ENCODE data around the gene FNBP1.
"Not testable (repeated sequence)": the region's sequence is repeated elsewhere in the genome, so short reads cannot be mapped to it uniquely, and the experiment has no call there.

The FNBP1 gene

DNA sequence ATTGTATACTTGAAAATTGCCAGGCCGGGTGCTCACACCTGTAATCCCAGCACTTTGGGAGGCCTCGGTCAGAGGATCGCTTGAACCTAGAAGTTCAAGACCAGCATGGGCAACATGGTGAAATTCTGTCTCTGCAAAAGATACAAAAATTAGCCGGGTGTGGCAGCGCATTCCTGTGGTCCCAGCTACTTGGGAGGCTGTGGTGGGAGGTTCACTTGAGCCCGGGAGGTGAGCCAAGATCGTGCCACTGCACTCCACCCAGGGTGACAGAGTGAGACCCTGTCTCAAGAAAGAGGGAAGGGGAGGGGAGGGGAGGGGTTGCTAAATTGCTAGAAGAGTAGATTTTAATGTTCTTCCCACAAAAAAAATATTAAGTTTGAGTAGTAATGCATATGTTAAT, 53.2 kb downstream of the FNBP1 start:
- no peak for DNase-seq

DNA sequence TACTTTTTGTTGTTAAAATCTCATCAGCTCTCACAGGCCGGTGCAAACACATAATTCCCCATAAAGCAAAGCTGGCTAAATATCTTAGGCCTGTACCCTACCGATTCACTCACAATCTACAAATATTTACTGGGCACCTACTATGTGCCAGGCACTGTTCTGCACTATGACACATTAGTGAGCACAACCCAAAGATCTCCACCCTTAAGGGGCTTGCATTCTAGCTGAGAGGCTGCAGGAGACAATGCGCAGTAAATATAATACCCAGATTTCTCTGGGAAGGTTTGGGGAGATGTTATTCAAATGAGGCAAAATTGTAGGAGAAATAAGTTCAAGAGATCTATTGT, 53.7 kb downstream of the FNBP1 start:
- DNase-seq, result no peak

DNA sequence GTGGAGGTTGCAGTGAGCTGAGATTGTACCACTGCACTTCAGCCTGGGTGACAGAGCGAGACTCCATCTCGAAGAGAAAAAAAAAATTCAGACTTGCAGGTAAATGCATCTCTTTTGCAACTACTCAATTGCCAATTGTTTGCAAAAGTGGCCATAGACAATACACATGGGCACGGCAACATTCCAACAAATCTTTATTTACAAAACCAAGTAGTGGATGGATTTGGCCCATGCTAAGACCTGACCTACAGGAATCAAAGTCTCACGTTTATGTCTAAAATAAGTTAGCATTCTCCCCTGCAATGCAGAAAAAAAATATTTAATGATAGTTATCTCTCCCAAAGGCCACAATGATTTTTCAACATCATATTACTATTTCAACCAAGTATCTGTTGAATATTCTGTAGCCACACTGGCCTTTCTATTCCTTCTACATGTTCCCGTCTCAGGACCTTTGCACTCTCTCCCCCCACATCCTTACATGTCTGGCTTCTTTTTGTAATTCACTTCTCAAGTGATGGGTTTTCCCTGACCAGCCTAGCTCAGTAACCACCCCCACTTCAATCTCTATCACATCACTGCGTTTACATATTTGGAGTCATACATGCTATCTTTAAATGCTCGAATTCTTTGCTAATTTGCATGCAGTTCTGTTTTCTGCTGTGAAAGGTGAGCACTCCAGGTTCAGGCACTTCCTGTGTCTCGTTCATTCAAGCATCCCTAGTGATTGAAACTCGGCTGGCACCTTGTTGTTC, 54.2 kb downstream of the FNBP1 start:
- DNase-seq, result no peak

DNA sequence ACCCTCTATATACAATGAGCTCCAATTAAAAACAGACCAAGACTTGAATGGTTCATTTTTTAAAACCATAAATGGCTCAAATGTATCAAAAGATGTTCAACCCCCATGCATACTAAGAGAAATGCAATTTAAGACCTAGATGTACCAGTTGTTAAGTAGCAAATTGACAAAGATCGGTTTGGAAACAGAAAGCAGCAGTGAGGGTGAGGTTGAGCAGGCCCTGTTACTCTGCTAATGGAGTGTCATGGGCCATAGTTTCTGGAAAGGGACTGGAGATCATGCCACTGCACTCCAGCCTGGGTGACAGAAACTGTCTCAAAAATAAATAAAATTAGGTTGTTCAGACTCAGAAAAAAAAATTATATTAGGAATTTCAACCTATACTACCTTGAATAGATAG, 55.0 kb downstream of the FNBP1 start:
- DNase-seq, result no peak

DNA sequence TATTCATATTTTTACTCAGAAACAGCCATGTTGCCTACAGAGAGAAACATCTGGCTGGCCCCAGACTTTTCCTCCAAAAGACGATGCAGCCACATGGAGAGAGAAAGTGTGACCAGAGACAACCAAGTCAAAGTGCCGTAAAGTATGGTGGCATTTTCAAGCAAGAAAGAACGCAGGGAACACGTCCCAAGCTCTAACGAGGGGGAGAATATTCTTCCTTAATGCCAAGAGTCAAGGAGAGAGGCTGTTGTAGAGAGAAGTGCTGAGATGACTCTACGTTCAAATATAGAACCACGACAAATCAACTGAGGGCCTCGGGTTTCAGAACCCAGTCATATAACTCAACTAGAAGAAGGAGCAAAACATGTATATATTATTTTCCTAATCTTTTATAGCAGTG, 55.9 kb downstream of the FNBP1 start:
- no peak for DNase-seq

DNA sequence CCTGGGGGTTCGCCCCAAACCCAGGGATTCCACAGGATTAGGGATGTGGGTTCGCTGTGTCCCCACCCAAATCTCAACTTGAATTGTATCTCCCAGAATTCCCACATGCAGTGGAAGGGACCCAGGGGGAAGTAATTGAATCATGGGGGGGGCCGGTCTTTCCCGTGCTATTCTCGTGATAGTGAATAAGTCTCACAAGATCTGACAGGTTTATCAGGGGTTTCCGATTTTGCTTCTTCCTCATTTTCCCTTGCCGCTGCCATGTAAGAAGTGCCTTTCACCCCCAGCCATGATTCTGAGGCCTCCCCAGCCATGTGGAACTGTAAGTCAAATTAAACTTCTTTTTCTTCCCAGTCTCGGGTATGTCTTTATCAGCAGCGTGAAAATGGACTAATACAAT, 58.4 kb downstream of the FNBP1 start:
- DNase-seq, result not testable (repeated sequence)

DNA sequence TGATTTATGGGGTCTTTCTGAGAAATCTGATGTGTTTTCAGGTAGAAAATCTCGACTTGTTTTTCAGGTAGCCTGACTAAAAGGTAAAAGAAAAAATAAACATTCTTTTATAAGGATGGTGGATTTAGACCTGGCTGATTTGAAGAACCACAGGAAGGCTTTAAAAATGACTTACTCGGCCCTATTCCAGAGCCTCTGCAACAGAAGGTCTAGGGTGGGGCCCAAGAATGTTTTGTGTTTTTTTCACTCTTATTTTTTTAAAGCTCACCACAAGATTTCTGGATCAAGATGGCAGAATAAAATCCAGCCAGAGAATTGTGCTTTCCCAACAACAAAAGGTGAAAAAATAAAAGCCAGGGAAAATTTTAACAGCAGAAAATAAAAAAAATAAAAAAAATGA, 59.1 kb downstream of the FNBP1 start:
- DNase-seq, result no peak

DNA sequence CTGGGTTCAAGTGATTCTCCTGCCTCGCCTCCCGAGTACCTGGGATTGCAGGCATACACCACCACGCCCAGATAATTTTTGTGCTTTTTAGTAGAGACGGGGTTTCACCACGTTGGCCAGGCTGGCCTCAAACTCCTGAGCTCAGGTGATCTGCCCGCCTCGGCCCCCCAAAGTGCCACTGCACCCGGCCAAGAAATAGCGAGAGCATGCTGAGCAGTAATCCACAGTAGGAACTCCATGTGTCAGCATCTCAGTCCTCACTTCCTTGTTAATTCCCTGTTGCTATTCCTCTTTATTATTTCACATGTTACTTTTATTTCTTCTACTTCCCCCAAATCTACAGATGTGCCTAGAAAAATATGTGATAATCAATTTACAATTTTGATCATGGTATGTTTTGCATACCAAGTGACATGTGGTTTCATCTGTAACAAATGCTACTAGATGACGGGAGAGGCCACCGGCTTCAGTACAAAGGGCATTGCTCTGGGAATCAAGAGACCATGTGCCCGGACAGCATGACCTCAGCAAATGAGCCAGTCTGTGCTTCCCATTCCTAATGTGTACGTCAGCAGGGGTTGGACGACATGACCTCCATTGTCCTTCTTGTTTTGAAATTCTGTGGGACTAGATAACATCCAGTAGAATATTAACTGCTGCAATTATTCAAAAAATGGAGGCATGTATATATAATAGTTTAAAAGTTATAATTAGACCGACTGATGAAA, 61.6 kb downstream of the FNBP1 start:
- no peak for DNase-seq

DNA sequence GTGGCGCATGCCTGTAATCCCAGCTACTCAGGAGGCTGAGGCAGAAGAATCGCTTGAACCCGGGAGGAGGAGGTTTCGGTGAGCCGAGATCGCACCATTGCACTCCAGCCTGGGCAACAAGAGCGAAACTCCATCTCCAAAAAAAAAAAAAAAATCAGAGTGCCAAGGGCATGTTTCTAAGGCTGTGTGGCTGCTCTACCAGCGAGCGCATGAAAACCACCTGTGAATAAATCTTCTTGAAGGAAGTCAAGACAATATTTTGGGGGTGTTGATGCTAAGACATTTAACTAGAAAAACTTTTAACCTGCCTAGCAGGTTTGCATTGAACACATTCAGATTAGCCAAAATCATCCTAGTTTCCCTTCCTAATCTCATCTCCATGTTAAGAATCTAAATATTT, 62.8 kb downstream of the FNBP1 start:
- DNase-seq, result not testable (repeated sequence)

DNA sequence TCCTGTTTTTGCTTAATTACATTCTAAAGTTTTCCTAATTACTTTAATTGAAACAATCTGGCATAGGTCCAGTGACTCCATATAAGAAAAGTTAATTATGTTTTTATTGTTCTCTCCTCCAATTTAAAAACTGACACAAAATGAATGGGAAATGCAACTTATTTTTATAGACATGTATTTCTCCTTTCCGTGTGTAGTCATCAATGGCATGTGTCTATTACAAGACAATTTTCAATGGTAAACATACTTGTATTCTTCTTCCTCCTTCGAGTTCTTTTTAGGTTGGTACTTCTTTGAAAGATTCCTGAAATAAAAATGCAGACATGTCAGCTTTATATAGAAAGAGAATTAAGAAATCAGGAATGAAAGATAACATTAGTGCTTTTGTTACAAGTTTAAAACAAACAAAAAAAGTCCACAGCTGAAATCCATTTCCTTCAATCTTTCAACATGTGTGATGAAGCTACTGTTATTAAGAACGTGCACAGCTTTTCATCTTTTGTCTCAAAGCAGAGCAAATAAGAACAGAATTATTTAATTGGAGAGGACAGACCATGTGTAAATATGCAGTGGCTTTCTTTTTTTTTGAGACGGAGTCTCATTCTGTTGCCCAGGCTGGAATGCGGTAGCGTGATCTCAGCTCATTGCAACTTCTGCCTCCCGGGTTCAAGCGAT, 63.8 kb downstream of the FNBP1 start:
- DNase-seq, result no peak

DNA sequence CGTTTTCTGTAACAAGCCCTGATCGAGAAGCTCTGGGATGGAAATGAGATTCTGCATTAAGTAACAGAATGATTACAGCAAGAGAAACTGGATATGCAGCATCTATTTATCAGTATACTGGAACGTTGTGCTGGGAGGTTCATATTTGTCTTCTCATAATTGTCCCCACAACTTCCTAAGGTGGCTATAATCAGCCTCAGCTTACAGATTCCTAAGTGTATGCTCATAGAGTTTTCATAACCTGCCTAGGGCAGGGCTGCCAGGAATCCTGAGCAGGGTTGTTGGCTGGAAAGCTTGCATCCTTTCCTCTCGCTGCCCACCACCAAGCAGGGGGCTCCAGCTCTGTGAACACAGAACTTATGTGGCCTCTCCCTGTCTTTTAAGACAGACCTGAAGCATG, 70.2 kb downstream of the FNBP1 start:
- no peak for DNase-seq

DNA sequence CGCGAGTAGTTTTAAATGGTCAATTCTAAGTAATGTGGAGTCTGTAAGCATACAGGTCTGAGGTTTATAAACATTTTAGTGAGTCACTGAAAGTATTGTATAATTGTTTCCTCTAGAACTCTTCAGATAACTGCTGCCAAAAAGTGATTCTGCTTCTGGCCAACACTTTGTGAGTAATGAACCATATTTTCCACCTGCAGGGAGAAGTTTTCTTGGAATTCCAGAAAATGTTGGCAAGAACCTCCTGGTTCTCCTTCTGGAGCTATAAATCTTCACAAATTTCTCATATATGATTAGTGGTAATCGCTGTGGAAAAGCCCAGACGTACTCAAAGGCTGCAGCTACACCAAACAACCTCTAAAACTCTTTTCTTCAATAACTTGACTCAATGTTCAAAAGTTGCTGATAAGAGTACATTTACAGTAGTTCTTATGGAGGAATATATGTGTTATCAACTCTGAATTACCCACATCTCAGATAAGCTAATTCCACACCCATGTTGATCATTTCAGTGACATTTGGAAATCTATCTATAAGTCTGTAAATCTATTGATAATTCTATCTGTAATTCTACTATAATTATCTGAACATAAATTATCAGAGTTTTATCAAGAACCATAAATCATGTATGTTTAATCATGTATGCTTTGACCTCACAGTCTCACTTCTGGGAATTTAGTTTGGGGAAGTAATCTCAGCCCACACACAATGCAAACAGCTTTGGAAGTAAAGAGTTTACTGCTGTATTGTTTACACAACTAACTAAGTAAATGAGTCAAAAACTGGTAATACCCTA, 74.1 kb downstream of the FNBP1 start:
- DNase-seq, result no peak

DNA sequence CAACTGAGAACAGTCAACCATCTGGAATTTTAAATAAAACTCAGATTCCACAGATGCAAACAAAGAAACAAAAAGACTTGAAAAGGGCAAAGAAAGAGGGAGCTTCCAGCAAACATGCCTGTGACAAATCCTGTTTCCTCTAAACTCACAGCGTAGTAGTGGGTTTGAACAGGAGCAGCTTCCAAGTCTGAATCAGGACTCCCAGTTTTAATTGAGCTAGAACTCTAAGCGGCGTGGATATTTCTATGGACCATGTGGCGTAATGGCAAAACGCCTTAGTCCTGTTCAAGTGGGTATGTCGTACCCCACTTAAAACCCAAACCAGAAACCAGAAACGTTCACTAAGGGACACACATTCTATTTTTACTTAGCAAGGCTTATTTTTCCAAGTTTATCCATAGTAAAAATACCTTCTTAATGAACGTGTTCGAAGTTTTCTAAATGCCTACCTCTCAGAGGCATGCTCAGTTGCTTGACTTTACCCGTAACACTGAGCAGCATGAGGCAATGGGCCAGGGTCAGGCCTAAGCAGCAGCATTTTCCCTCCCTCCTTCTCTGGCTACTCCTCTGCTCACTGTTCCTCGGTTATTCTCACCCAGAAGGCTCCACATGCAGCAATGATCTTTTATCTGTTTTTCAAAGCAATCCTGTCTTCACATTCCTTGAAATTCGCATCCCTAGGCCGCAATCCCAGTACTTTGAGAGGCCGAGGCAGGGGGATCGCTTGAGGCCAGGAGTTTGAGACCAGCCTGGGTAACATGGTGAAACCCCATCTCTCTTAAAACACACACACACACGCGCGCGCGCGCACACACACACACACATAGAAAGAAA, 77.9 kb downstream of the FNBP1 start:
- no peak for DNase-seq

DNA sequence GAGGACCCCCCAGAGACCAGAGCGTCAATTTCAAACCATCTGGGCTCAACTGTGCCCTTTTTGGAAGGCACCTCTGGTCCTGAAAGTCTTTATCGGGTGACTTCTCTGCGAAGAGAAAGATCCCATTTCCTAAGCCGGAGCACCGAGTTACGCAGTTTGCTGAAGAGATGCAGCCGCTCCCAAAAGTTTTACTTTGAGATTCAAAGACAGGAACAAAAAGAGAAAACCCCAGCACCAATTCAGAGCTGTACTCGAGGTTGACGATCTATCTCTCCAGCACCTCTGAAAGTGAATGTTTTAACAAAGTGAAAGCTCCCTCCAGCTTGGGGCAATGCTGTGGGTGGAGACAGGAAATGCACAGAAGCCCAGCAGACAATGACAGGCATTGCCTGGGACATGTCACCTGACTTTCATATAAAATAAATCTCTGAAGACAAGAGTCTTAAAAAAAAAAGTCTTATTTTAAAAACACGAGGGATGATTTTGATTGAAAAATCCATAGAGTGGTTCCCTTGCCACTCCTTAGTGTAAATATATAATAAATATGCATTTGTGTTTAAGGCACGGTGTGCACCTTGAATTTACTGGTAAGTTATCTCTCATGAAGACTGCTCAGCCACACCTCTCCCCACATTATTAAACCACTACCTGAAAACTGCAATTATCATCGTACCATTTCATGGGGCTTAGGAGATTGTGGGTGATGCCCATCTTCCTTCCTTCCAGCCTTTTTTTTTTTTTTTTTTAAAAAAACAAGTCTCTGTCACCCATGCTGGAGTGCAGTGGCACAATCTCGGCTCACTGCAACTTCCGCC, 79.9 kb downstream of the FNBP1 start:
- no peak for DNase-seq

DNA sequence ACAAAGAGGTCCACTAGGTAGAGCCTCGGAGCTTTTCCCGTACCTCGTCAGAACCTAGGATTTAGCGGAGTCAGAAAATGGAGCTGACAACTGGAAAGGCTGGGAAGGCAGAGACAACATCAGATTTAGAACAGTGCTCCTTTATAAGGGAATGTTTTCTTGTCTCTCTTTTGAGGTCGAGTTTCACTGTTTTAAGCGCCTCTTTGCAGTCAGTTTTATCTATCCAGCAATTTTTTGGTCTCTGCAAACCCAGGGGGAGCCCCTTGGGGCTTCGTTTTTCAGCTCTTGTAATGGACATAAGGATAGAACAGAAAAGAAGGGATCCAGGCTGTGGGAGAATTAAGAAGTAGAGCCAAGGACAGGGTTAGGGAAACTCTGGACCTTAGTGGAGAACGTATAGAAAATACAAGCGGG, 80.5 kb downstream of the FNBP1 start:
- DNase-seq, result no peak

DNA sequence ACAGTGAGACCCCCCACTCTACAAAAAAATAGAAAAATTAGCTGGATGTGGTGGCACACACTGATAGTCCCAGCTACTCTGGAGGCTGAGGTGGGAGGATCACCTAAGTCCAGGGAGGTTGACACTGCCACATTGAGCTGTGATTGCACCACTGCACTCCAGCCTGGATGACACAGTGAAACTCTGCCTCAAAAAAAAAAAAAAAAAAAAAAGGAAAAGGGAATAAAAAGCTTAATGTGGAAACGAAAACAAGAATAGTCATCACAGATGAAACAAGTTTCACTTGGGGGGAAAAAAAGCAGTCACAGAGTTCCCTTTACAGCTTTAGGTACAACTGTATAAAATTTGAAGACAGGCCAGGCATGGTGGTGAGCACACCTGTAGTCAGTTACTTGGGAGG, 84.2 kb downstream of the FNBP1 start:
- no peak for DNase-seq

DNA sequence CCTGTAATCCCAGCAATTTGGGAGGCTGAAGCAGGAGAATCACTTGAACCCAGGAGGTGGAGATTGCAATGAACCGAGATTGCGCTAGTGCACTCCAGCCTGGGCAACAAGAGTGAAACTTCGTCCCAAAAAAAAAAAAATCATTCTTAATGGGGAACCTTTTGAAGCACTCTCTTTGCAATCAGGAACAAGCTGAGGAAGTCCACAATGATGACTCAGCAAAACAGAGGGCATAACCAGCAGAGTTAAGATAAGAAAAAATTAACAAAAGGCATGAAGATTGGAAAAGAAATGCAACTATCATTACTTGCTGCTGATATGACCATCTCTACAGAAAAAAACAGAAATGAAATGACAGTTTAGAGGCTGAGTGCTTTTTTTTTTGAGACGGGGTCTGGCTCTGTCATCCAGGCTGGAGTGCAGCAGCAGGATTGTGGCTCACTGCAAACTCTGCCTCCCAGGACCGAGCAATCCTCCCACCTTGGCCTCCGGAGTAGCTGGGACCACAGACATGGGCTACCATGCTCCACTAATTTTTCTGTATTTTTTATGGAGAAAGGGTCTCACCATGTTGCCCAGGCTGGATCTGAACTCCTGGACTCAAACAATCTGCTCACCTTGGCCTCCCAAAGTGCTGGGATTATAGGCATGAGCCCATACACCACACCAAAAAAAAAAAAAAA, 88.0 kb downstream of the FNBP1 start:
- DNase-seq, result no peak

DNA sequence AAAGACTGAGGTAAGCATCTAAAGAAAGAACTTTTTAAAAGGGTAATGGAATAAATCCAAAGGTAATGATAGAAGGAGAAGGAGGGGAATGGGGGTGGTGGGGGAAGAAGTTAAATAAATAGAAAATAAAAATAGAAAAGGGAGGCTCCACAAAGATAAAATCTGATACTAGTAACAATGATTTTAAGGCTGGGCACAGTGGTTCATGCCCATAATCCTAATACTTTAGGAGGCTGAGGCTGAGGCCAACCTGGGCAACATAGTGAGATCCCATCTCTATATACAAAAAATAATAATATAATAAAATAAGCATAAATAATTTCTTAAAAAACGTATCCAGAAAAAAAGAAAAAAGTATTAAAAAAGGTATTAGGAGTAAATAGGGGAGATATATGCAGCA, 89.3 kb downstream of the FNBP1 start:
- DNase-seq, result no peak

DNA sequence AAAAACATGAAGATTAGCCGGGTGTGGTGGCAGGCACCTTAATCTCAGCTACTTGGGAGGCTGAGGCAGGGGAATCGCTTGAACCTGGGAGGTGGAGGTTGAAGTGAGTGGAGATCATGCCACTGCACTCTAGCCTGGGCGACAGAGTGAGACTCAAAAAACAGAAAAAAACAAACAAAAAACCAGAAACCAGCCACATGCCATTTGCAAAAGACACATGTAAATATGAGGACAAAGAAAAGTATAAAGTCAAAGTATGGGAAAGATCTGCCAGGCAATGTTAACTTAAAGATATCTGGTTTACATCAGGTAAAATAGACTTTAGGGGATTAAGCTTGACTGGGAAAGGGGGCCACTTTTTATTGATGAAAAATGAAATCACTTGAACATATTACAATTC, 90.7 kb downstream of the FNBP1 start:
- no peak for DNase-seq

DNA sequence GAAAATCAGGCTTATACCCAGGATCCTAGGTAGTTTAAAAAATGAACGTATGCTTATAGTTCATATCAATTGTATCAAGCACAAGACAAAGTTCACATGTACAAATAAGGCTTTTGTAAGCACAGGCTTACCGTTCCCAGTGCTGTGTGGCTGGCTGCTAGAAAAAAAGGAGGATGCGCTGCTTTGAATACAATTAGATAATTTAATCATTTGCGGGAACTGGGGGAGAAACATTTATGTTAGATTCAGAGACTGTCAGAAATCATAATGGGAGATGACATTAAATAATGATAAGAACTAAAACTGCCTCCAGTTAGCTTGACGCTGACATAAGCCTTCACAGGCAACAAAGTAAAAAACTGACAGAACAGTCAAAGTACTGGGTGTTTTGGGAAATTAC, 93.2 kb downstream of the FNBP1 start:
- DNase-seq, result no peak

DNA sequence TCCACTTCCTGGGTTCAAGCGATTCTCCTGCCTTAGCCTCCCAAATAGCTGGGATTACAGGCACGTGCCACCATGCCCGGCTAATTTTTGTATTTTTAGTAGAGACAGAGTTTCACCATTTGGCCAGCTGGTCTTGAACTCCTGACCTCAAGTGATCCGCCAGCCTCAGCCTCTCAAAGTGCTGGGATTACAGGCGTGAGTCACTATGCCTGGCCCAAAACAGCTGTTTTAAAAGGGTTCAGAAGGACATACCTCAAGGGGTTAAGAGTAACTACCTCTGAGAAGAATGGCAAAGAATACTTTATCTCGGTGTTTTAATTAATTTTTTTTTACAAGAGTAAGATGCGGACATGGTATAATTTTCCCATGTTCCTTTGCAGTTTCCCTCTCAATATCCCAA, 94.4 kb downstream of the FNBP1 start:
- not testable (repeated sequence) for DNase-seq

Measured in NCI-H1930 (cell line).